ENCODE measurements around the gene CNNM3.

CNNM3 gene

DNA sequence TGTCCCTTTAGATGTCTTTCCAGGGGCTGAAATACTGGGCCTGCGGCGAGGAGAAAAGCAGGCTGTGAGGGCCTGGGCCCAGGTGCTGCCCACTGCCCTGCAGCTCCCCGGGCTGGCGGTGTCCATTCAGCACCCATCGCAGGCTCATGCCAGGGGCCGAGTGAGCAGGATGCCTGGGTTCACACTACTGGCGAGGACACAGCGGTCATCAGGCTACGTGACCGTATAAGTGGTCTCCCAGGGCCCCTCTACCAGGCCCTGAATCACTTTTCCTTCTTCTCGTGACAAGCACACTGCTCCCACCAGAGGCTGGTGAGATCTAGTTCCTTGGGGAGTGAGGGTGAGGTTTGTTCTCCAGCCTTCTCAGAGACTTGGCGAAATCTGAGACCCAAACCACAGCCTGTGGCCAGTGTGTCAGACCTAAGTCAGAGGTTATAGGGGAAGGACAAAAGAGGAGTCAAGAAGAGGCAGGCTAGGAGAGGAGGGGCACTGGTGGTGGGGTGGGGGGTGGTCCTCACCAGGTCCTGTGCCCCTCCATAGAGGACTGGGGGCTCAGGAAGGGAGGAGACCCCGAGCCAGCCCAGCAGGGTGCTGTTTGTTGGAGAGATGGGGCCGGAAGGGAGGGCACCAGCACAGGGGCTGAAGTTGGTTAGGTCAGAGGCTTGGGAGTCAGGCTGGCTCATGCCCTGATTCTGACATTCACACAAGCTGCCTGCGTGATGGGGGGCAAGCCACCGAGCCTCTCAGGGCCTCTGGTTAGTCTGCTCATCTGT lies 60.4 kb downstream of the CNNM3 start:
- TF ChIP-seq, protein P1, sequence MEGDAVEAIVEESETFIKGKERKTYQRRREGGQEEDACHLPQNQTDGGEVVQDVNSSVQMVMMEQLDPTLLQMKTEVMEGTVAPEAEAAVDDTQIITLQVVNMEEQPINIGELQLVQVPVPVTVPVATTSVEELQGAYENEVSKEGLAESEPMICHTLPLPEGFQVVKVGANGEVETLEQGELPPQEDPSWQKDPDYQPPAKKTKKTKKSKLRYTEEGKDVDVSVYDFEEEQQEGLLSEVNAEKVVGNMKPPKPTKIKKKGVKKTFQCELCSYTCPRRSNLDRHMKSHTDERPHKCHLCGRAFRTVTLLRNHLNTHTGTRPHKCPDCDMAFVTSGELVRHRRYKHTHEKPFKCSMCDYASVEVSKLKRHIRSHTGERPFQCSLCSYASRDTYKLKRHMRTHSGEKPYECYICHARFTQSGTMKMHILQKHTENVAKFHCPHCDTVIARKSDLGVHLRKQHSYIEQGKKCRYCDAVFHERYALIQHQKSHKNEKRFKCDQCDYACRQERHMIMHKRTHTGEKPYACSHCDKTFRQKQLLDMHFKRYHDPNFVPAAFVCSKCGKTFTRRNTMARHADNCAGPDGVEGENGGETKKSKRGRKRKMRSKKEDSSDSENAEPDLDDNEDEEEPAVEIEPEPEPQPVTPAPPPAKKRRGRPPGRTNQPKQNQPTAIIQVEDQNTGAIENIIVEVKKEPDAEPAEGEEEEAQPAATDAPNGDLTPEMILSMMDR (IDR thresholded peaks at IDR 0.05; ENCODE audit: borderline replicate concordance, control extremely low read depth, extremely low read depth, insufficient read depth, missing control alignments): no peak
- in situ Hi-C loops (cut with MboI; ENCODE audit: low sequenced_read_pairs, unreplicated experiment): no loop called here
- DNase-seq (ENCODE audit: low spot score): no peak

GRCh38 chr2:96877042-96877451 lies 61.0 kb downstream of the CNNM3 start:
- TF ChIP-seq, protein P1 (IDR thresholded peaks at IDR 0.05; ENCODE audit: borderline replicate concordance, control extremely low read depth, extremely low read depth, insufficient read depth, missing control alignments): no peak
- in situ Hi-C loops (cut with MboI; ENCODE audit: low sequenced_read_pairs, unreplicated experiment): no loop called here
- no peak for DNase-seq (ENCODE audit: low spot score)

DNA sequence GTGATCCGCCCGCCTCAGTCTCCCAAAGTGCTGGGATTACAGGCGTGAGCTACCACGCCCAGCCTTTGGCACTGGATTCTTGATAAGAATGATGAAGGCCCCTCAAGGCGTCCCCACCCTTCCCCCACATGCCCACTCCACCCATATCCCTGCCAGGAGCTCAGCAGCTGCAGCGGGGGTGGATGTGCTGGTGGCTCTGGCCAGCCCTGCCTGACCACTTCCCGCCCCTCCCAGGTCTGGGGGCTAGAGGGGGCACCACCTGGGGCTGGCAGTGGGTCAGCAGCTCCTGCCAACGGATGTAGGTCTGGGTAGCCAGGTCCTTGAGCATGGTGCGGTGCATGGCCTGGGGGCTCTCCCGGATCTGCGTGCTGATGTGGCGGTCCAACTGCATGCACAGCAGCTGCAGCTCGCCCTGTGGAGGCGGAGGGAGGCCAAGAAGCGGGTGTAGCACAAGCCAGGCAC lies 61.6 kb downstream of the CNNM3 start:
- in situ Hi-C loops (cut with MboI; ENCODE audit: low sequenced_read_pairs, unreplicated experiment): no loop called here
- TF ChIP-seq, protein P1 (IDR thresholded peaks at IDR 0.05; ENCODE audit: borderline replicate concordance, control extremely low read depth, extremely low read depth, insufficient read depth, missing control alignments): no peak
- DNase-seq (ENCODE audit: low spot score): no peak

GRCh38 chr2:96878171-96878570 lies 62.1 kb downstream of the CNNM3 start:
- TF ChIP-seq, protein P1 (IDR thresholded peaks at IDR 0.05; ENCODE audit: borderline replicate concordance, control extremely low read depth, extremely low read depth, insufficient read depth, missing control alignments): no peak
- in situ Hi-C loops (cut with MboI; ENCODE audit: low sequenced_read_pairs, unreplicated experiment): no loop called here

DNA sequence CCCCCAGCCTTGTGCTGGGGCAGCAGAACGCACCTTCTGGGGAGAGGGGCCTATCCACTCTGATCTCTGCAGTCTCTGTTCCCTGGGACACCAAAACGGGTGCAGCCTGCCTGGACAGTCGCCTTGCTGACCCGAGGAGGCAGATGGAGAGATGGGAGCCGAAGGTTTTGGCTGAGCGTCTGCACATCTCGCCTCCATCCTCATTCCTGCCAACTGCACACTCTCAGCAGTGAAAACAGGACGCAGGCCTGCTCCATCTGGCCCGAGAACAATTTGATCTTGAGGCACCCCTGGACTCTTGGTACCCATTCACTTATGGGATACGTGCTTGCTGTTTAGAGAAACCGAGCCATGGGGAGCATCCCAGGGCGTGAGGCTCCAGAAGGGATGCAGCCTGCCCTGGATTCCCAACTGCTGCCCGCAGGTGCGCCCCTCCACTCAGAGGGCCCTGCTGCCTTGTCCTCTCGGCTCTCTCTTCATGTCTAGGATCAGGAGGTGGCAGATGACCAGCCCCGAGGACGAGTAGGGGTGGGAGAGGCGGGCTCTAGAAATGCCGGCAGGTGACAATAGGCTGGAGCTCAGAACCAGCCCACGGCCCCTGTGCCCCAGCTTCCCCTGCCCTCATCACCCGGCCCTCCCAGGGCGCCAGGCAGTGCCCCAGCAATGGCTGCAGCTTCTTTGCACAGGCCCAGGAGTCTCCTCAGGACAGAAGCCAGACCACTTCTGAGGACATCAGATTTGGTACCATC lies 62.9 kb downstream of the CNNM3 start:
- TF ChIP-seq, protein P1 (IDR thresholded peaks at IDR 0.05; ENCODE audit: borderline replicate concordance, control extremely low read depth, extremely low read depth, insufficient read depth, missing control alignments): no peak
- in situ Hi-C loops (cut with MboI; ENCODE audit: low sequenced_read_pairs, unreplicated experiment): no loop called here
- DNase-seq (ENCODE audit: low spot score): no peak

More at GRCh38 chr2:96878171-96878570, 62.1 kb downstream of the CNNM3 start:
- DNase-seq (ENCODE audit: low spot score): no peak

- in situ Hi-C loops (cut with MboI; ENCODE audit: low sequenced_read_pairs, unreplicated experiment): no loop called here
- DNase-seq (ENCODE audit: low spot score): no peak
- TF ChIP-seq, protein P1 (IDR thresholded peaks at IDR 0.05; ENCODE audit: borderline replicate concordance, control extremely low read depth, extremely low read depth, insufficient read depth, missing control alignments): no peak
Measured at GRCh38 chr2:96879545-96880040, 63.5 kb downstream of the CNNM3 start.
